Suppressor macrophage treated with lipopolysaccharide for 4 hours (primary cell): ENCODE data around the gene MNS1.
"Not testable (repeated sequence)": the region's sequence is repeated elsewhere in the genome, so short reads cannot be mapped to it uniquely, and the experiment has no call there.

Source experiments
- DNase-seq: peaks from one replicate; pipeline ENCODE4 v3.0.0-alpha.2; 2020

The MNS1 gene

GRCh38 chr15:56464893-56465520 lies at the start of gene MNS1:
Gene MNS1, minus strand, starts transcription at chr15:56465137. Its CDS starts 165 bp downstream, at chr15:56464972.
- DNase-seq, result peak; percentile 94

DNA sequence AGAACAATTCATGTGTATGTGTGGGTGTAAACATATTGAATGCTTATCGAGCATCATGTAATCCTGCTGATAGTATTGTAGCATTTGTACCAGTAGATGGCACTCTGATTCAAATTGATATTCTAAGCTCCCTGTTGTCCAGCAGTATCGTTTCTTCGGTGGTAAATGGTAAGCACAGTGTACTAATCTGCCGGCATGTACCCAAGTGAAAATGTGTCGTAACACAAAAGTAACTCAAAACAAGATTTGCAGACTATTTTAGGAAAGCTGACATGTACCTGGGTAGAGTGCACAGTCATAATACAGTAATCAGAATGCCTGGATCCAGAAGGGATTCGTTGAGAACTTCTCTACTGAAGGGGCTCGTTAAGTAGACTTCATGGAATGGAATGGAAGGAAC lies 31.7 kb upstream of the MNS1 start:
- peak; percentile 76 for DNase-seq

GRCh38 chr15:56495533-56495932 lies 30.6 kb upstream of the MNS1 start:
- DNase-seq, result no peak

DNA sequence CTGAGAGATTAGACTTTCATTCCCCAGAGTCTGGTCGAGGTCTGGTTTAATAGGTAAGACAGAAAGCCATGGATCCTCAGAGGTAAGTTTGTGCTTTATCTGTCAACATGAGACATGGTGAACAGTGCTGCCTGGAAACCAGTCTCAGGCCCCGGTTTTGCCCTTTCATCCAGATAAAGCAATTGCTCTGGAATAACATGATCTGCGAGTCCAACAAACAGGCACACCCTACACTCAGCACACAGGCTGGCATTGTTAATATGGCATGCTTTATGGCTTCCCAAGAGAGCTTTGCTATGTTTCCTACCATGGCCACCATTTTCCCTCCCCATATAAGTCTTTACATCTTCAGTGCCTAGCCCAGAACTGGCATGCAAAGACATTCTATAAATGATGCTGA lies 30.1 kb upstream of the MNS1 start:
- DNase-seq, result no peak

- no peak for DNase-seq
Measured at GRCh38 chr15:56492791-56493555, 28.0 kb upstream of the MNS1 start.

DNA sequence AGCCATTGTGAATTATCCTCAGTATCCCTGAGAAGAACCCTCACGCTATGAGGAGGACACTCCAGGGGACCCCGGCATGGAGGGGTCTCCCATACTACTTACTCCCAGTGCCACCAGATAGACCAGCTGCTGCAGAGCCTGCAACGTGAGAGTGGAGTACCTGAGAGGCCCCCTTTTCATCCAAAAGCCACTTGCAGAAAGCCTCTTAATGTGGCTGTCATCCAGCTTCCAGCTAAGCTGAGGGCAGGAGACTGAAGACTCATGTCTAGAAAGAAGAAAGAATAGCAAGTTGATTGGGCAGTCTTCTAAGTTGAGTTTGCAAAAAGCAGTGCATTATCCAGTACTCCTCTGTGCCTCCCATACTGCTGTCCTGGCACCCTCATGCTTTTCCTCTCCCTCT lies 27.3 kb upstream of the MNS1 start:
- no peak for DNase-seq

DNA sequence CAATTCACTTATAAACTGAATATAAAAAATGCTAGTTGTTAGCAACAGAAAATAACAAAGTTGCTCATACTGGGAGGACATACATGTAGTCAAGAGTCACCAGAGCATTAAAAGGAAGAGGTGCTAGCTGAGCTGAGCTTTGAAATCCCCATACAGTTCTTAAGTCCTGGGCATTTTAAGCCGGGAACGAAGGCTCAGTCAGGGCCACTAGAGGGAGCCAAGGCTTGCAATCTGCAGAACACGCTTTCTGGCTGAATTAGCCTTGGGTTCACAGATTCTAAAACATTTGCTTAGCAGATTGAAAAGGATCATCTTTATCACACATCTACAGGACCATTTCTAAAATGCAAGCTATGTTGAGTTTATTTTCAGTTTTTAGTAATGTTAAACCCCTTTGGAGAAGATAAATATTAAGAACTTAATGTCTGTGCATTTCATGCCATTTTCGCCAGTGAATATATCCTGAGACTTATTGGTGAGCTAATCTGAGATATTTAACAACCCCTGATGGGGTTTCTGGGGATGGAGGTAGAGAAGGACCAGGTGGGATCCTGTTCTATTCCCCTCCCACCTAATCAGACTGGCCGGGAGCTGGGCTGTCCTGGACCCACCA lies 26.3 kb upstream of the MNS1 start:
- peak; percentile 75 for DNase-seq

- no peak for DNase-seq
Measured at GRCh38 chr15:56490461-56490860, 25.5 kb upstream of the MNS1 start.

DNA sequence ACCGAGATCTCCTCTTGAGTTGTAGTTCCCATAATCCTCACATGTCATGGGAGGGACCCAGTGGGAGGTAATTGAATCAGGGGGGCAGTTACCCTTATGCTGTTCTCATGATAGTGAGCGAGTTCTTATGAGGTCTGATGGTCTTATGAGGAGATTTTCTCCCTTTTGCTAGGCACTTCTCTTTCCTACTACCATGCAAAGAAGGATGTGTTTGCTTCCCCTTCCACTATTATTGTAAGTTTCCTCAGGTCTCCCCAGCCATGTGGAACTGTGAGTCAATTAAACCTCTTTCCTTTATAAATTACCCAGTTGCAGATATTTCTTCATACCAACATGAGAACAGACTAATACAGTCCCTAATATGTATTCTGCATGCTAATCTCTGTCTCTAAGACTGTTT lies 21.3 kb upstream of the MNS1 start:
- DNase-seq, result peak; percentile 60

- not testable (repeated sequence) for DNase-seq
Measured at GRCh38 chr15:56485426-56485825, 20.5 kb upstream of the MNS1 start.

DNA sequence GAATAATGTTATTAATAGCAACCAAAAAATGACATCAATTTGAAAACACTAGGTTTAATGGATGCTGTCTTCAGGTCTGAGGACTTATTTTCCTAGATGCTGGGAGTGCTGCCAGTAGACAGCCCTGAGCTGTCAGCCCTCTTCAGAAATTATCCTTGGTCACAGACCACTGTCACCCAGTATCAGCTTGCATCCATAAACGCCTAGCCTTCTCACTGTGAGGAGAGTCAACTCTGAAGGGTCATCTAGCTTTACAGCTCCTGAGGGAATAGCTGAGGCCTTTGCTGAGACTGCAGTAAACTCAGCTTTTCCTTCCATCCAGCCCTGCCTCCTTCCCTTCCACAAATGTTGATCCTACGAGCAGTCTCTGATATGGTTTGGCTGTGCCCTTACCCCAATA lies 19.4 kb upstream of the MNS1 start:
- DNase-seq, result no peak

- no peak for DNase-seq
Measured at GRCh38 chr15:56475351-56475750, 10.4 kb upstream of the MNS1 start.

DNA sequence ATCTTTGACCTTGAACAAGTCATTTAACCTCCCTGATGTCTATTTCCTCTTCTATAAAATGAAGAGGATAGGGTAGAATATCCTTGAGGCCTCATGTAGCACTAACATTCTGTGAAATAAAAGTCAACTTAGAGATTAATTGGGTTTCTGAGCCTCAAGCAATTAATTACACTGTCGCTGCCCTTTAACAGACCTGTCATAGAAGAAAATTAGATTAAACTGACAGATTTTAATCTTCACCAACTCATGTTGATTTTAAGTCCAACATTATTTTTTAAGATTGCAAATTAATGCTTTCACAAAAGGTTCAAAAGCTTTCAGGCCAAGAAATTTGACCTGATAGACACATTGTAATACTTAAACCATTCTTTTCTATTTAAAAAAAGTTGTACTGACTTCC lies 8.1 kb upstream of the MNS1 start:
- no peak for DNase-seq

- no peak for DNase-seq
Measured at GRCh38 chr15:56472278-56472677, 7.3 kb upstream of the MNS1 start.

GRCh38 chr15:56471440-56472069 lies 6.6 kb upstream of the MNS1 start:
- no peak for DNase-seq

GRCh38 chr15:56469483-56469882 lies 4.5 kb upstream of the MNS1 start:
- DNase-seq, result peak; percentile 19

DNA sequence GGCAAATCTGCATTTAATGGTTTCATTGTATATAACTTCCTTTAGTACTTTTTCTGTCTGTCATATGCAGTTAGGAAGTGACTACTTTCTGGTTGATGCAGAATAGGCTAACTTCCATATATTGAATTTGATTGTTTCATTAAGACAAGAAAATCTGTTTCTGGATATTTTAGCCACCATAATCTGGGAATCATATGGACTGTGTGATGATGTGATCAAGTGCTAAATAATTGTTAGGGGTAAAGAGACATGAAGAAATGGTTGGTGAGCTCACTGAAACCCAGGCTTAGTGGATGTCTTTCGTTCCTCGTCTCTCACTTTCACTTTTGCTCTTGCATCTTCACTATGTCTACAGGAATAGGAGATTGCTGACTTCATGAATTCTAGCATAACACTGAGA lies 3.5 kb upstream of the MNS1 start:
- DNase-seq, result peak; percentile 80

- DNase-seq, result no peak
Measured at GRCh38 chr15:56467616-56468015, 2.7 kb upstream of the MNS1 start.

GRCh38 chr15:56460947-56461346 lies 4.0 kb downstream of the MNS1 start:
- DNase-seq, result no peak

- DNase-seq, result peak; percentile 47
Measured at GRCh38 chr15:56460071-56460470, 4.9 kb downstream of the MNS1 start.

DNA sequence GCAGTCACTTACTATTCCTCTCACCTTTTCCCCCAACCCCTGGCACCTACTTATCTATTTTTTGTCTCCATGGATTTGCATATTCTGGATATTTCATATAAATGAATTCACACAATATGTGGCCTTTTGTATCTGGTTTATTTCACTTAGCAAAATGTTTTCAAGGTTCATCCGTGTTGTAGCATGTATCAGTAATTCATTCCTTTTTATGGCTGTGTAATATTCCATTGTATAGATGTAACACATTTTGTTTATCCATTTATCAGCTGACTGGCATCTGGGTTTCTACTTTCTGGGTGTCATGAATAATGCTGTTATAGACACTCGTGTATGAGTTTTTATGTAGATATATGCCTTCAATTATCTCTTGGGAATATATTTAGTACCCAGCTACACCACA lies 5.8 kb downstream of the MNS1 start:
- DNase-seq, result no peak

DNA sequence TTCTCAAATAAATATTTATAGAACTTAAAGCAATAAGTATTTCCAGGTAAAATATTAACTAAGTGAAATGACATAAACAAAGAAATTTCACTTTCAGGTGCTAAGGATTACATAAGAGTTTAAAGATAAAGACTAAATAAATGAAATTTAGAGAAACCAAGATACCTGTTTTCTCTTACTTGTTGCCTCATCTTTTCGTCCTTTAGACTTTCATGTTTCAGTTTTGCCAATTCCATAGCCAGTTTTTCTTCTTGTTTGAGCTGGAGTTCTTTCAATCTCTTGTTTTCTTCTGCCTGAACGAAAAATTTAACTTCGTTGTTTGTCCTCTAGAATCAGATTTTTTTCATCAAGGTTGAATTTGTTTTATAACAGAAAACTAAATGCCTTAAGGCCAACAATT lies 8.7 kb downstream of the MNS1 start:
- DNase-seq, result no peak

- no peak for DNase-seq
Measured at GRCh38 chr15:56454836-56455235, 10.1 kb downstream of the MNS1 start.

- no peak for DNase-seq
Measured at GRCh38 chr15:56445746-56446145, 19.2 kb downstream of the MNS1 start.
